DND-41 (cell line): ENCODE results near the gene NUP37.

Source experiments
- ATAC-seq: fragments of 200-7000 bp; cut with Tn5 transposase; 3 replicates; pipeline ENCODE4 v1.9.1; 2021; ENCODE audit warnings: low read depth; ENCODE audit not compliant: insufficient read depth
- DNase-seq: peaks from one replicate; pipeline ENCODE4 v3.0.0-alpha.2; 2020
- H2AFZ ChIP-seq: 2 replicates; pipeline ENCODE4 v1.6.0; 2012; ENCODE audit warnings: low read depth, low read length
- H3K27ac ChIP-seq: 2 replicates; pipeline ENCODE4 v1.5.1; 2012; ENCODE audit warnings: low read length, inconsistent platforms
- H3K27me3 ChIP-seq: fragments of 200-600 bp; sonication (generic); 2 replicates; pipeline ENCODE4 v1.6.0; 2012; ENCODE audit warnings: low read length, mild to moderate bottlenecking, inconsistent platforms; ENCODE audit not compliant: insufficient read depth, poor library complexity
- H3K36me3 ChIP-seq: 2 replicates; pipeline ENCODE4 v1.5.1; 2012; ENCODE audit warnings: low read length, inconsistent platforms; ENCODE audit not compliant: insufficient read depth
- H3K4me1 ChIP-seq: 2 replicates; pipeline ENCODE4 v1.5.1; 2012; ENCODE audit warnings: mild to moderate bottlenecking, low read length; ENCODE audit not compliant: insufficient read depth
- H3K4me2 ChIP-seq: 2 replicates; pipeline ENCODE4 v1.6.0; 2012; ENCODE audit warnings: mild to moderate bottlenecking, moderate library complexity, low read length, inconsistent platforms; ENCODE audit not compliant: insufficient read depth
- H3K4me3 ChIP-seq, 2 experiments: fragments of 200-600 bp in 1 of 2; shearing (Covaris generic) in 1 of 2; 2 replicates each; pipeline ENCODE4 v1.5.1; 2012 to 2016; ENCODE audit warnings: inconsistent platforms in 2 of 2, low read length in 2 of 2, mild to moderate bottlenecking in 2 of 2, low read depth in 1 of 2, moderate library complexity in 1 of 2
- H3K79me2 ChIP-seq: 2 replicates; pipeline ENCODE4 v1.6.0; 2012; ENCODE audit warnings: low read length, inconsistent platforms; ENCODE audit not compliant: insufficient read depth
- H3K9ac ChIP-seq: 2 replicates; pipeline ENCODE4 v1.6.0; 2012; ENCODE audit warnings: low read depth, mild to moderate bottlenecking, inconsistent platforms, low read length, moderate library complexity
- H3K9me3 ChIP-seq: 2 replicates; pipeline ENCODE4 v1.5.1; 2012; ENCODE audit warnings: low read length, moderate library complexity, mild to moderate bottlenecking, inconsistent platforms; ENCODE audit not compliant: insufficient read depth, severe bottlenecking
- H4K20me1 ChIP-seq: 2 replicates; pipeline ENCODE4 v1.6.0; 2012; ENCODE audit warnings: low read length; ENCODE audit not compliant: insufficient read depth
- EZH2 ChIP-seq: IDR thresholded peaks from 3 replicates; pipeline ENCODE4 v1.6.1; 2012; ENCODE audit warnings: borderline replicate concordance, low read depth, mild to moderate bottlenecking, moderate library complexity, low read length, inconsistent platforms; ENCODE audit not compliant: severe bottlenecking
- TF ChIP-seq, protein P1 (sequence below): IDR thresholded peaks from 2 replicates; pipeline ENCODE4 v1.5.1; 2012; ENCODE audit warnings: borderline replicate concordance, low read length, moderate library complexity, mild to moderate bottlenecking; ENCODE audit not compliant: poor library complexity, severe bottlenecking; ENCODE audit errors: extremely low read depth

The NUP37 gene

DNA sequence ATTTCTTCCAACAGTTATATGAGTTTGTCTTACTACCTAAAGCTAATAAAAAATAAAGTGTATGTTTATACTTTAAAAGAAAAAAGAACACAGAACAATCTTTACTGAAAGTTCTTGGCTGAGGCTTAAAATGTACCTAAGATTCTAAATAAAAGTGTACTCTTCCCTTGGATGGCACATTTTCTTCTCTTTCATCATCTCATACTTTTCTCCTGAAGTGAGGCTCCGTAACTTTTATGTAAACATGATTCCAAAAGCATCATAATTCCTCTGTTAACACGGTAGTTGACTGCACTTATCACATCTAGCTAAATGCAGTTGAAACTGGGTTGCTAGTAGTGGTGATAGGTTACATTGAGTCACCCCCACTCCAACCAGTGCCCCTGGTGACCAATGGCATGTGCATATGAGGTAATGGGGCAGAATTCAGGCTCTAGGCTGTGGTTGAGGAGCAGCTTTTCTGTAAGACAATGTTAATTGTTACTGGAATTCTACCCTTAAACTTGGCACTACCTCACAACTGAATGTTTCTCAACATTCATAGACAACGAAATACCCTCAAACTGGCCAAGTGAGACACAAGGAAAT lies 96.5 kb downstream of the NUP37 start:
- H3K27me3 ChIP-seq, result no peaks in the 10 kb centered on the region
- H3K9me3 ChIP-seq, result no peaks in the 10 kb centered on the region
- TF ChIP-seq, protein P1, sequence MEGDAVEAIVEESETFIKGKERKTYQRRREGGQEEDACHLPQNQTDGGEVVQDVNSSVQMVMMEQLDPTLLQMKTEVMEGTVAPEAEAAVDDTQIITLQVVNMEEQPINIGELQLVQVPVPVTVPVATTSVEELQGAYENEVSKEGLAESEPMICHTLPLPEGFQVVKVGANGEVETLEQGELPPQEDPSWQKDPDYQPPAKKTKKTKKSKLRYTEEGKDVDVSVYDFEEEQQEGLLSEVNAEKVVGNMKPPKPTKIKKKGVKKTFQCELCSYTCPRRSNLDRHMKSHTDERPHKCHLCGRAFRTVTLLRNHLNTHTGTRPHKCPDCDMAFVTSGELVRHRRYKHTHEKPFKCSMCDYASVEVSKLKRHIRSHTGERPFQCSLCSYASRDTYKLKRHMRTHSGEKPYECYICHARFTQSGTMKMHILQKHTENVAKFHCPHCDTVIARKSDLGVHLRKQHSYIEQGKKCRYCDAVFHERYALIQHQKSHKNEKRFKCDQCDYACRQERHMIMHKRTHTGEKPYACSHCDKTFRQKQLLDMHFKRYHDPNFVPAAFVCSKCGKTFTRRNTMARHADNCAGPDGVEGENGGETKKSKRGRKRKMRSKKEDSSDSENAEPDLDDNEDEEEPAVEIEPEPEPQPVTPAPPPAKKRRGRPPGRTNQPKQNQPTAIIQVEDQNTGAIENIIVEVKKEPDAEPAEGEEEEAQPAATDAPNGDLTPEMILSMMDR, result no peak
- no peak for TF ChIP-seq EZH2
- no peak overlapping the region for H3K4me3 ChIP-seq
- no peak for DNase-seq
- H3K36me3 ChIP-seq, result peaks cover 12% of the 10 kb centered on the region; the same call in 1 of the 2 replicates
- no peaks in the 10 kb centered on the region for H4K20me1 ChIP-seq
- H3K4me2 ChIP-seq, result no peak overlapping the region
- H2AFZ ChIP-seq, result no peak overlapping the region
- no peak overlapping the region for H3K9ac ChIP-seq
- no peaks in the 10 kb centered on the region for H3K79me2 ChIP-seq
- H3K27ac ChIP-seq, result no peak overlapping the region
- no peaks in the 10 kb centered on the region for H3K4me1 ChIP-seq
- no peak for ATAC-seq
